GM19238 (cell line): Measurements from ENCODE around the gene PIH1D1.
"Not testable (repeated sequence)": the region's sequence is repeated elsewhere in the genome, so short reads cannot be mapped to it uniquely, and the experiment has no call there.

Source experiments
- DNase-seq: peaks from one replicate; pipeline ENCODE4 v3.0.0; 2011; ENCODE audit warnings: low spot score; ENCODE audit not compliant: insufficient read length

The PIH1D1 gene

DNA sequence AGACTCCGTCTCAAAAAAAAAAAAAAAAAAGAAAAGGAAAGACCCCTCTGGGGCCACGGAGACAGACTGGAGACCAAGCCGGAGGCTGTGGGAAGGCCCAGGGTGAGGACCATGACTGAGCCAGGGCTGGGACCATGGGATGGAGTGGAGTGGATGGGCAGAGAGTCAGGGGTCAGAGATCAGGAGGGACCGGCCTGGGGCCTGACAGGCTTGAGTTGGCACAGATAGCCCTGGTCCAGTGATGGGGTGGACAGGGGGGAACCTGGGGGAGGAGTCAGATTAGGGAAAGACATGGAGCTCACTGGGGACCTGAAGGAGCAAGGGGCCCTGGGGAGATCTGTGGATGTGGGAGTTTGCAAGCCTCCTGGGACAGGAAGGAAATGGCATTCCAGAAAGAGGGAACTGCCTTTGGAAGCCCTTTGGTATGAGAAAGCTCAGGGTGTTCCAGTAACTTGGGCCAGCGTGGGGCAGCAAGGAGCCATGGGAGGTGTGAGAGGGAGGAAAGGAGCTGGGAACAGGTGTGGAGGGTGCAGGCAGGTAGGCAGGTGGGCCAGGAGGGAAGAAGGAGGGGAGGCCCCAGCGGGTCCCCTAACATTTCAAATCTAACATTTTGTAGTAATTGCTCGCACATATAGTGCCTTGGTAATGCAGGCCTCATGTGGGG, 29.5 kb upstream of the PIH1D1 start:
- no peak for DNase-seq

DNA sequence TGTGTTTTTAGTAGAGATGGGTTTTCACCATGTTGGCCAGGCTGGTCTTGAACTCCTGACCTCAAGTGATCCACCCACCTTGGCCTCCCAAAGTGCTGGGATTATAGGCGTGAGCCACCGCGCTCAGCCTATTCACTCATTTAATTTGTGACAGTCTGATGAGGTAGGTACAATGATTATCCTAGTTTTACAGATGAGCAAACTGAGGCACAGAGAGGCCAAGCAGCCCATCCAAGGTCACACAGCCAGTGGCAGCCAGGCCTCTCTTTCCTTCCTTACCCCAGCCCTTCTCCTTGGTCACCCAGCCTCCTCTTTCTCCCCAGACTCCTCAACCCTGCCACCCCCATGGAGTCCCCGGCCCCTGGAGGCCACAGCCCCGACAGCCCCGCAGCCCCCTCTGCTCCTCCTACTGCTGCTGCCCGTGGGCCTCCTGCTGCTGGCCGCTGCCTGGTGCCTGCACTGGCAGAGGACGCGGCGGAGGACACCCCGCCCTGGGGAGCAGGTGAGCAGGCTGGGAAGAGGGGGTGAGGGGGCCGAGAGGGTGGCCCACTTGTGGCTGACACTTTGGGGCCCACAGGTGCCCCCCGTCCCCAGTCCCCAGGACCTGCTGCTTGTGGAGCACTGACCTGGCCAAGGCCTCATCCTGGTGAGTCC, 28.5 kb upstream of the PIH1D1 start:
- no peak for DNase-seq

DNA sequence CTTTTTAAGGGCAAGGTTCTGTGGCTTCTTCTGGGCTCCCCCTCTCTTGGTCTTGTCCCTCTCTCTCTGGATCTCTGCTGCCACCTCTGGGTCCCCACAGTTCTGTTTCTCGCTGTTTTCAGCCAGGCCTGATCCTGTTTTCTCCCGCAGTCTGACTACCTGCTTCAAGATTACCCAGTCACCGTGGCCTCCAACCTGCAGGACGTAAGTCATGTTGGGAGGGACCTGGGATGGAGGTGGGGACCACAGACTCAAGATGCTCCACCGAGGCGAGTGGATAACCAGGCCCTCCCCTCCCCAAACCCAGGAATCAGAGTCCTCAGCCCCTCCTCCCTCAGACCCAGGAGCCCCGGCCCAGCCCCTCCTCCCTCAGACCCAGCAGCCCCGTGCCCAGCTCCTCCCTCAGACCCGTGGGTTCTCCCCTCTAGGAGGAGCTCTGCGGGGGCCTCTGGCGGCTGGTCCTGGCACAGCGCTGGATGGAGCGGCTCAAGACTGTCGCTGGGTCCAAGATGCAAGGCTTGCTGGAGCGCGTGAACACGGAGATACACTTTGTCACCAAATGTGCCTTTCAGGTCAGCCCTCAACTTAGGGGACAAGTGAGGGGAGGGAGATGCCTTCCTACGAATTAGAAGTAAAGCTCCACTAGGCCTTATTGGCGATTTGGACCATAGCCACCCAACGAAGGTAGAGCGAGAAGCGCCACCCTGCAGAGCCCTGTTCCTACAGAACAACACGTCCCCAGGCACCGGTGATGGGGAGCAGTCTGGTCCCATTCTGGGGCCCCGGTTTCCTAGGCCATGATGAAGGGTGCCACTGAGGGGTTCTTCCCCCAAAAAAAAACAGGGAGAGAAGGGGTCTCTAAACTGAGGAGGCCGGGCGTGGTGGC, 24.6 kb upstream of the PIH1D1 start:
- DNase-seq: no peak

DNA sequence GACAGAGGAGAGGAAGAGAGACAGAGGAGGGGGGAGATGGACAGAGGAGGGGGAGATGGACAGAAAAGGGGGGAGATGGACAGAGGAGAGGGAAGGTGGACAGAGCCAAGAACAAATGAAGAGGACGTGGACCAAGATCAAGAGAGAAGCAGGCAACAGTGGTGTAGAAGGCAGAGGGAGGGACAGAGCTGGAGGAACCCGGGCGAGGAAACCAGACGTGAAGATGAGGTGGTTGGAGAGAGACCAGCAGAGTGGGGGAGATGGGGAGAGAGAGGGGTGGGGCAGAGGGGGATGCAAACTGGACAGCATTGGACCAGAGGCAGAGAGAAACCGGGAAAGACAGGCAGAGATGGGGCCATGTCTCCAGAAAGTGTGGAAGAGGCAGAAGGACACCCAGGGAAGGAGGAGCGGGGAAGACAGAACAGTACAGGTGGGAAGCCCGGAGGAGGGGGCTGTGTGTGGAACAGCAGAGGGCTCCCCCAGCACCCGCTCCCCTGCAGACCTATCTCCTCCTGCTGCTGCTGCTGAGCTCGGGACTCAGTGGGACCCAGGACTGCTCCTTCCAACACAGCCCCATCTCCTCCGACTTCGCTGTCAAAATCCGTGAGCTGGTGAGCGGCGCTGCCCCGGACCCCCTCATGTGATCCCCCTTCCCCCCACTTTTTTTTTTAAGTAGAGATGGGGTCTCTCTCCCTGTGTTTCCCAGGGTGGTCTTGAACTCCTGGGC, 23.7 kb upstream of the PIH1D1 start:
- DNase-seq: no peak

DNA sequence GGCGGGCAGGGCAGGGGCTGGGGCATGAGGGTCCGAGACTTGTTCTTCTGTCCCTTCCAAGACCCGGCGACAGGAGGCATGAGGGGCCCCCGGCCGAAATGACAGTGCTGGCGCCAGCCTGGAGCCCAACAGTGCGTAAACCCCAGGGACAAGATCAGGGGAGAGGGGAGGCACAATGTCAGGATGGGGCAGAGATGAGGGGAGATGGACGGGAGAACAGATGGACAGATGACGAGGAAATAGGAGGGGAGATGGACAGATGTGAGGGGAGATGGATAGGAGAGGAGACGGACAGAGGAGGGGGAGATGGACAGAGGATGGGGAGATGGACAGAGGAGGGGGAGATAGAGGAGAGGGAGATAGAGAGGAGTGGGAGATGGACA, 22.9 kb upstream of the PIH1D1 start:
- no peak for DNase-seq

DNA sequence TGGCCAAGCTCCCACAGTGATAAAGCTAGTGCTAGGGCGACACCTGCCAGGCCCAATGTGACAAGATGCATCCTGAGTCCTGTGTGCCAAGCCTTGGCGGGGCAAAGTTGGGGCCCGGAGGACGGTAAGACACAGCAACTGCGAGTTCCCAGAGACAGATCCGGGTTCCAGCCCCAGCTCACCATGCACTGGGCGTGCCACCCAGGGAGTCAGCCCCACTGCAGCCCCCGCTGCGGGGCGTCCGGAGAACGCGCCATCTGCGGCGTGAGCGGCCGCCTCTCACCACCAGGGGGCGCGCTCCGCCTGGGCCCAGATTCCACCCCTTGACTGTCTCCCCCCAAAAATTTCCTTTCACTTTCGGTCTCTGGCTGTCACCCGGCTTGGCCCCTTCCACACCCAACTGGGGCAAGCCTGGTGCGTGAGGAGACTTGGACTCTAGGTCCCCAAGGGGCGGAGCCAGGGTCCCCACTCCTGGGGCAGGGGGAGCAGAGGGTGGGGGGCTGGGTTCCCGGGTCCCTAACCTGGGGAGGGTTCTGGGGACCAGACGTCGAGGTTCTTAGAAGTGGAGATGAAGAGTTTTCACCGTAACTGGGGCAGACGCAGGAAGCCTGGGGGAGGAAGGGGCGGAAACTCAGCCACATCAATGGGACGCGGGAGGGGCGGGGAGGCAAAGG, 22.4 kb upstream of the PIH1D1 start, which contains the start of gene FLT3LG:
TSS of gene FLT3LG (plus strand) at position 348 of the 674 bp plus-strand sequence. CDS start 425 bp downstream, outside the sequence.
- DNase-seq: peak; percentile 97

DNA sequence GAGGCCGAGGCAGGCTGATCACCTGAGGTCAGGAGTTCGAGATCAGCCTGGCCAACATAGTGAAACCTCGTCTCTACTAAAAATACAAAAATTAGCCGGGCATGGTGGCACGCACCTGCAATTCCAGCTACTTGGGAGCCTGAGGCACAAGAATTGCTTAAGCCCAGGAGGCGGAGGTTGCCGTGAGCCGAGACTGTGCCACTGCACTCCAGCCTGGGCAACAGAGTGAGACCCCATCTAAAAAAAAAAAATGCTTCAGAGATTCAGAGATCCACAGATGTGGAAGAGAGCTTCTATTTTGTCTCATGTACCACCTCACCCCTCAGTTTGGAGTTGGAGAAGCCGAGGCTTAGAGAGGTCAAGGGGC, 21.9 kb upstream of the PIH1D1 start:
- DNase-seq: not testable (repeated sequence)

DNA sequence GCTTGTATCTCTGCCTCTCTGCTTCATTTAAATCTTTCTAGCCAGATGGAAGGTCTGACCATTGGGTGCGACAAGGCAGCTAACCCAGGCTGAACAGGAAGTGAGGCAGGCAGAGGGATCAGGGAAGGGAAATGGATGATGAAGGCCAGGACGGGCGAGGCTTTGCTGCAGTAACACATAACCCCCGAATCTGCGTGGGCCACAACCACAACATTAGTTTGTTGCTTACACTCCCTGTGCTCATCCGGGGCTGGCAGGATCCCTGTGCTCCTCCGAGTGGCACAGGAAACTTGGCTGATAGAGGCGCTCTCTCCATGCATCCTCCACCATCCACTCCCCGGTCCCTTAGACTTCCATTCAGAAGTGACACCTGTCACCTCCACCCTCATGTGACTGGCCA, 21.3 kb upstream of the PIH1D1 start:
- no peak for DNase-seq

DNA sequence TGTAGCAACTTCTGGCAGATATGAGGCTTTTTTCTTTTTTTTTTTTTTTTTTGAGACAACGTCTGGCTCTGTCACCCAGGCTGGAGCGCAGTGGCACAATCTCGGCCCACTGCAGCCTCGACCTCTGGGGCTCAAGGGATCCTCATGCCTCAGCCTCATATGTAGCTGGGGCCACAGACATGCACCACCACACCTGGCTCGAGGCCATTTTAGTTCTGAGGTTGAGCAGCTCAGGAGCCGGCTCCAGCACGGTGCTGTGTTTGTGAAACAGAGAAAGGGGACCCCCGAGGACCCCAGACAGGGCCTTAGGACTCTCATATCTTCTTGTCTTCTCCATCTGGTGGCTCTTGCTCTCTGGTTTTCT, 19.0 kb upstream of the PIH1D1 start:
- no peak for DNase-seq

DNA sequence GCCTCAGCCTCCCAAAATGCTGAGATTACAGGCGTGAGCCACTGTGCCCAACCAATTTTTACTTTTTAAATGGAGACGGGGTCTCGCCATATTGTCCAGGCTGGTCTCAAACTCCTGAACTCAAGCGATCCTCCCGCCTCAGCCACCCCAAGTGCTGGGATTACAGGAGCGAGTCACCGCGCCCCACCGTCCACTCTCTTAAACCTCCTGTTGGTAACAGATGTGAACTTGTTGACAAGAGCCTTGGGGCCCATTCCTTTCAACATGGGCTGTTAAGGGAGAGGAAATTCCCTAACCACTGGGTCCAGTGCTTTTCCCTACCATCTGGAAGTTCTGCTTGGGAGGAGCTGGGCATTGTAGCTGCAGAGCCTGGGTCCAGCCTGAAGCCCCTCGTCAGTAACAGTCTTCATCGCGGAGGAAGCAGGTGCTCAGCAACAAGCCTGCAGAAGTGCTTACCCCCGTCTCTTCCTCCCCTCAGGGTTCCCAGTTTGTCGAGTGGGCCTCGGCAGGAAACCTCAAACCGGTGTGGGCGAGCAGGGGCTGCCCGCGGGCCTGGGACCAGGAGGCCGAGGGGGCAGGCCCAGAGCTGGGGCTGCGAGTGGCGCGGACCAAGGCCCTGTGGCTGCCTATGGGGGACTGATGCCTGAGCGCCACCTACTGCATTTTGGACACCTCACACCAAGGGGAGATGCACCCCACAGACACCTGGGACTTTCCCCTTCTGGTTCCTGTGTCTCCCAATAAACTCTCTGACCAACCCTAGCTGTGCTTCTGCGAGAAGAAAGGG, 18.4 kb upstream of the PIH1D1 start:
- DNase-seq: peak; percentile 69

DNA sequence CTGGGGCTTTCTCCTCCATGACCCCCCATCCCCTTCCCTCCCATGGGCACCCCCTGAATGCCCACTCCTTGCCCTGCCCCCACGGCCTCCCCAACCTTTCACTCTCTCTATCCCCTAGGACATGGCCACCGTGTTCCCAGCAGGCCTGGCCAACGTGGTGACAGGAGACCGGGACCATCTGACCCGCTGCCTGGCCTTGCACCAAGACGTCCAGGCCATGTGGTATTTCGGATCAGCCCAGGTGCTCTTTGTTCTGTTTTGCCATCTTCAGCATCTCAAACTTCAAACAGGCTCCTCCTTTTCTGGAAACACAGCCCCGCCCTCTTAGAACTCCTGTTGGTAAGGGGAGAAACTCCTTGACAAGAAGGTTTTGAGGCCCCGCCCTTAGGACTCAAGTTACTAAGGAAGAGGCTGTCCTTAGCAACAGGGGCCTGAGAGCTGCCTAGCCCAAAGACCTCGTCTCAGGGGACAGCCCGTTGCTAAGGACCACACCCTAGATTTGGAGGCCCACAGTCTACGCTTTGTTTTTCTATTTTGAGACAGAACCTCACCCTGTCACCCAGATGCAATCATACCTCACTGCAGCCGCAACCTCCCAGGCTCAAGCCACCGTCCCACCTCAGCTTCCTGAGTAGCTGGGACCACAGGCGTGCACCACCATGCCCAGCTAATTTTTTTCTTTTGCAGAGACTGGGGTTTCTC, 17.3 kb upstream of the PIH1D1 start:
- peak; percentile 67 for DNase-seq

DNA sequence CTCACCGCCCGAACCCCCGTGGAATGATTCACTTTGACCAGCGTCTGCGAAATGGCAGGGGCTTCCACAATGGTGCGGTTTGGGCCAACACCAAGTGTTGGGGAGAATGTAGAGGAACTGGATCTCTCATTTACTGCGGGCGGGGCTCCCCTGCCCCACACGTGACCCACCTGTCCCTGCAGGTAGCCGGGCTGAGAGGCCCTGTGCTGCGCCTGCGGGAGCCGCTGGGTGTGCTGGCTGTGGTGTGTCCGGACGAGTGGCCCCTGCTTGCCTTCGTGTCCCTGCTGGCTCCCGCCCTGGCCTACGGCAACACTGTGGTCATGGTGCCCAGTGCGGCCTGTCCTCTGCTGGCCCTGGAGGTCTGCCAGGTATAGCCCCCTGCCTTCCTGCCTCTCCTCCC, 16.6 kb upstream of the PIH1D1 start:
- no peak for DNase-seq

DNA sequence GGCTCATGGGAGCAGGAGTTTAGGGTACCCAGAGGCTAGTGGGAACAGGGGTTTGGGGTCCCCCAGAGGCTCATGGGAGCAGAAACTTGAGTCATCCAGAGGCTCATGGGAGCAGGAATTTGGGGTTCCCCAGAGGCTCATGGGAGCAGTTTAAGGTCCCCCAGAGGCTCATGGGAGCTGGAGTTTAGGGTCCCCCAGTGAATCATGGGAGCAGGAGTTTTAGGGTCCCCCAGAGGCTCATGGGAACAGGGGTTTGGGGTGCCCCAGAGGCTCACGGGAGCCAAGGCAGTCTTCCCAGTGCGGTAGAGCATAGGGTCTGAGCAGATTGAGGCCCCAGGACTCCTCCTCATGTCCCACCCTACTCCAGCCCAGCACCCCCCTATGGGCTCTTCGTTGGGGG, 13.8 kb upstream of the PIH1D1 start:
- DNase-seq: no peak

DNA sequence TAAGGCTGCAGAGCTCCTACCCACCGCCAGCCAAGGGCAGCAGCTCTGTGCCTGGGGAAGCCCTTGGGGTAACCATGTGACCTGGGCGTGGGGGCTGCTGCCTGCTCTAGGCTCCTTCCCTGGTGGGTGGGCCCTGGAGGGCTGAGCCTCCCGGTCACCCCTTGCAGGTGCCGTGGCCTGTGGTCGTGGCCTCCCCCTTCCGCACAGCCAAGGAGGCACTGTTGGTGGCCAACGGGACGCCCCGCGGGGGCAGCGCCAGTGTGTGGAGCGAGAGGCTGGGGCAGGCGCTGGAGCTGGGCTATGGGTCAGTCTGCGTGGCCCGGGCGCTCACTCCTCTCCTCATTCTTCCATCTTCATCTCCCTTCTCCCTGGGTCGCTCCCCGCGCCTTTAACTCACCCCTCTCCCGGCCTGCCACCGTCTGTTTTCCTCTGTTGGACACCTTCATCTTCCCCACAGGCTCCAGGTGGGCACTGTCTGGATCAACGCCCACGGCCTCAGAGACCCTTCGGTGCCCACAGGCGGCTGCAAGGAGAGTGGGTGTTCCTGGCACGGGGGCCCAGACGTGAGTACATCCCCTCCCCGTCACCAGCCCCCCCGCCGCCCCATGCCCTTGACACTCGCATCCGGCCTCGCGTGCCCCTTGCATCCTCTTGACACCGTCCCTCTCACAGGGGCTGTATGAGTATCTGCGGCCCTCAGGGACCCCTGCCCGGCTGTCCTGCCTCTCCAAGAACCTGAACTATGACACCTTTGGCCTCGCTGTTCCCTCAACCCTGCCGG, 12.5 kb upstream of the PIH1D1 start:
- no peak for DNase-seq

DNA sequence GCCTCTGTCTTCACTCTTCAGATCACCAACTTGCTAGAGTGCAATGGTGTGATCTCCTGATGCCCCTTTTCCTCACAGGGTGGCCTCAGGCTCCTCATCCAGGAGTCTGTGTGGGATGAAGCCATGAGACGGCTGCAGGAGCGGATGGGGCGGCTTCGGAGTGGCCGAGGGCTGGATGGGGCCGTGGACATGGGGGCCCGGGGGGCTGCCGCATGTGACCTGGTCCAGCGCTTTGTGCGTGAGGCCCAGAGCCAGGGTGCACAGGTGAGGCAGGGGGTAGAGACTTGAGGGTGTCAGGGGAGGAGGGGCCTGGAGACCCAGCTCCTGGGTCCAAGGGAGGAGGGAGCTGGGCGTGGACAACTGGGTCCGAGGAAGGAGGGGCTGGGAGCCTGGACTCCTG, 10.9 kb upstream of the PIH1D1 start:
- no peak for DNase-seq

DNA sequence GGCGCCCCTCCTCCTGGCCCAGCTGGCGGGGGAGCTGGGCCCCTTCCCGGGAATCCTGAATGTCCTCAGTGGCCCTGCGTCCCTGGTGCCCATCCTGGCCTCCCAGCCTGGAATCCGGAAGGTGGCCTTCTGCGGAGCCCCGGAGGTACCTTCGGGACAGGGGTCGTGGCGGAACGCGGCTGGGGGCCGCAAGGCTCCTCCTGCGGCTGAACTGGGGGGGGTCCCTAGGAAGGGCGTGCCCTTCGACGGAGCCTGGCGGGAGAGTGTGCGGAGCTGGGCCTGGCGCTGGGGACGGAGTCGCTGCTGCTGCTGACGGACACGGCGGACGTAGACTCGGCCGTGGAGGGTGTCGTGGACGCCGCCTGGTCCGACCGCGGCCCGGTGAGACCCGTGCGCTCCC, 10.0 kb upstream of the PIH1D1 start:
- no peak for DNase-seq

DNA sequence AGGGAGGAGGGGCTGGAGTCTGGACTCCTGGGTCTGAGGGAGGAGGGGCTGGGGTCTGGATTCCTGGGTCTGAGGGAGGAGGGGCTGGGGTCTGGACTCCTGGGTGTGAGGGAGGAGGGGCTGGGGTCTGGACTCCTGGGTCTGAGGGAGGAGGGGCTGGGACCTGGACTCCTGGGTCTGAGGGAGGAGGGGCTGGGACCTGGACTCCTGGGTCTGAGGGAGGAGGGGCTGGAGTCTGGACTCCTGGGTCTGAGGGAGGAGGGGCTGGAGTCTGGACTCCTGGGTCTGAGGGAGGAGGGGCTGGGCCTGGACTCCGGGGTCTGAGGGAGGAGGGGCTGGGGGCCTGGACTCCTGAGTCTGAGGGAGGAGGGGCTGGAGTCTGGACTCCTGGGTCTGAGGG, 9.5 kb upstream of the PIH1D1 start:
- DNase-seq: not testable (repeated sequence)

DNA sequence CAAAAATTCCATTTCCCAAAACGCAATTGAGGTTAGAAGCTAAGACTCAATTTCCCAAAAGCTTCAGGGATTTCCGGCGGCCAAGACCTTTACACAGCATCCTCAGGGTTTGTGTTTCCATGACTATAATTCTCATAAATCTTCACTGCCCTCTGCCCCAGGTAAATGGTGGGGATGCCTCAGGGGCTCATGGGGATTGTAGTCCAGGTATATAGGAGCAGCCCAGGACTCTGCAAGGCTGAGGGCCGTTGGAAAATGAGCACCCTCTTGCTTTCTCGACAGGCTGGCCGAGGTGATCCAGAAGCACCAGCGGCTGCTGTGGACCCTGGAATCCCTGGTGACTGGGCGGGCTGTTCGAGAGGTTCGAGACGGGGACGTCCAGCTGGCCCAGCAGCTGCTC, 7.8 kb upstream of the PIH1D1 start:
- DNase-seq: no peak

DNA sequence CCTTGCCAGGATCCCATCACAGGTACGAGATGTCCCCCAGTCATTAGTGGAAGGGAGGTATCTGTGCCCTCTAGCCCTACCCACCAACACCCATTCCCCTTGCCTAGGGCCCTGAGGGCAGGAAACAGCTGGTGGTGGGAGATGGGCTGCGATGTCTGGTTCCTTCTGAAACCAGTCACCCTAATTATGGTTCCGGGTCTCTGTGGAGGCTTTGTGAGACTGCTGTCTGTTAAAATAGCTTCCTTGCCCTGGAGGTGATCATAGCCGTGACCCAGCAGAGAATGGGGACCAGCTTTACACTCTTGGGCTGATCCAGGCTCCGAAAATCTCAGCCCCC, 6.9 kb upstream of the PIH1D1 start:
- no peak for DNase-seq
